DND-41 (cell line): ENCODE results near the gene RUNX1.

ENCODE experiments used
- ATAC-seq: fragments of 200-7000 bp; cut with Tn5 transposase; 3 replicates; pipeline ENCODE4 v1.9.1; 2021; ENCODE audit warnings: low read depth; ENCODE audit not compliant: insufficient read depth
- DNase-seq: peaks from one replicate; pipeline ENCODE4 v3.0.0-alpha.2; 2020
- H2AFZ ChIP-seq: 2 replicates; pipeline ENCODE4 v1.6.0; 2012; ENCODE audit warnings: low read depth, low read length
- H3K27ac ChIP-seq: 2 replicates; pipeline ENCODE4 v1.5.1; 2012; ENCODE audit warnings: low read length, inconsistent platforms
- H3K27me3 ChIP-seq: fragments of 200-600 bp; sonication (generic); 2 replicates; pipeline ENCODE4 v1.6.0; 2012; ENCODE audit warnings: low read length, mild to moderate bottlenecking, inconsistent platforms; ENCODE audit not compliant: insufficient read depth, poor library complexity
- H3K36me3 ChIP-seq: 2 replicates; pipeline ENCODE4 v1.5.1; 2012; ENCODE audit warnings: low read length, inconsistent platforms; ENCODE audit not compliant: insufficient read depth
- H3K4me1 ChIP-seq: 2 replicates; pipeline ENCODE4 v1.5.1; 2012; ENCODE audit warnings: mild to moderate bottlenecking, low read length; ENCODE audit not compliant: insufficient read depth
- H3K4me2 ChIP-seq: 2 replicates; pipeline ENCODE4 v1.6.0; 2012; ENCODE audit warnings: mild to moderate bottlenecking, moderate library complexity, low read length, inconsistent platforms; ENCODE audit not compliant: insufficient read depth
- H3K4me3 ChIP-seq, 2 experiments: fragments of 200-600 bp in 1 of 2; shearing (Covaris generic) in 1 of 2; 2 replicates each; pipeline ENCODE4 v1.5.1; 2012 to 2016; ENCODE audit warnings: inconsistent platforms in 2 of 2, low read length in 2 of 2, mild to moderate bottlenecking in 2 of 2, low read depth in 1 of 2, moderate library complexity in 1 of 2
- H3K79me2 ChIP-seq: 2 replicates; pipeline ENCODE4 v1.6.0; 2012; ENCODE audit warnings: low read length, inconsistent platforms; ENCODE audit not compliant: insufficient read depth
- H3K9ac ChIP-seq: 2 replicates; pipeline ENCODE4 v1.6.0; 2012; ENCODE audit warnings: low read depth, mild to moderate bottlenecking, inconsistent platforms, low read length, moderate library complexity
- H3K9me3 ChIP-seq: 2 replicates; pipeline ENCODE4 v1.5.1; 2012; ENCODE audit warnings: low read length, moderate library complexity, mild to moderate bottlenecking, inconsistent platforms; ENCODE audit not compliant: insufficient read depth, severe bottlenecking
- H4K20me1 ChIP-seq: 2 replicates; pipeline ENCODE4 v1.6.0; 2012; ENCODE audit warnings: low read length; ENCODE audit not compliant: insufficient read depth
- CTCF ChIP-seq: IDR thresholded peaks from 2 replicates; pipeline ENCODE4 v1.5.1; 2012; ENCODE audit warnings: borderline replicate concordance, low read length, moderate library complexity, mild to moderate bottlenecking; ENCODE audit not compliant: poor library complexity, severe bottlenecking; ENCODE audit errors: extremely low read depth
- EZH2 ChIP-seq: IDR thresholded peaks from 3 replicates; pipeline ENCODE4 v1.6.1; 2012; ENCODE audit warnings: borderline replicate concordance, low read depth, mild to moderate bottlenecking, moderate library complexity, low read length, inconsistent platforms; ENCODE audit not compliant: severe bottlenecking

RUNX1 gene

GRCh38 chr21:34974162-34974981 lies 74.7 kb downstream of the RUNX1 start:
- no peaks in the 10 kb centered on the region for H3K9me3 ChIP-seq
- H3K27me3 ChIP-seq: no peaks in the 10 kb centered on the region
- H3K36me3 ChIP-seq: peaks cover 39% of the 10 kb centered on the region
- H3K9ac ChIP-seq: peak overlapping the region; percentile 51
- peak; percentile 75 for DNase-seq
- H4K20me1 ChIP-seq: peaks cover 39% of the 10 kb centered on the region
- peak overlapping the region; percentile 84 for H3K27ac ChIP-seq
- peaks cover 100% of the 10 kb centered on the region for H3K79me2 ChIP-seq
- peak; percentile 85 for ATAC-seq
- peak overlapping the region; percentile 60 for H3K4me2 ChIP-seq
- TF ChIP-seq CTCF: no peak
- no peak for TF ChIP-seq EZH2
- H3K4me3 ChIP-seq: peak overlapping the region in 1 of 2 experiments; percentile 46; a peak in 2 of 4 replicates
- H2AFZ ChIP-seq: no peak overlapping the region
- H3K4me1 ChIP-seq: peaks cover 74% of the 10 kb centered on the region

- H3K4me1 ChIP-seq: peaks cover 67% of the 10 kb centered on the region
- DNase-seq (no peak), ATAC-seq (no peak)
- no peaks in the 10 kb centered on the region for H3K9me3 ChIP-seq
- H3K4me3 ChIP-seq: 0 out of 4 replicates have a peak overlapping the region, but pooled peaks of 1 of the 2 experiments have one; percentile 46
- H3K27me3 ChIP-seq: no peaks in the 10 kb centered on the region
- H4K20me1 ChIP-seq: peaks cover 39% of the 10 kb centered on the region
- TF ChIP-seq EZH2 (no peak), CTCF (no peak)
- H3K9ac ChIP-seq: peak overlapping the region; percentile 51
- peaks cover 41% of the 10 kb centered on the region for H3K36me3 ChIP-seq
- H3K27ac ChIP-seq: peak overlapping the region; percentile 84
- no peak overlapping the region for H2AFZ ChIP-seq
- peak overlapping the region; percentile 60 for H3K4me2 ChIP-seq
- H3K79me2 ChIP-seq: peaks cover 100% of the 10 kb centered on the region
Measured at GRCh38 chr21:34973685-34974084, 75.4 kb downstream of the RUNX1 start.

- no peak for ATAC-seq
- Histone ChIP-seq H4K20me1 (peaks cover 57% of the 10 kb centered on the region), H3K36me3 (peaks cover 52% of the 10 kb centered on the region), H3K79me2 (peaks cover 98% of the 10 kb centered on the region), H3K27me3 (no peaks in the 10 kb centered on the region), H3K9me3 (no peaks in the 10 kb centered on the region), H3K9ac (no peak overlapping the region), H3K27ac (no peak overlapping the region), H3K4me1 (peaks cover 48% of the 10 kb centered on the region), H3K4me3 (no peak overlapping the region), H2AFZ (no peak overlapping the region), H3K4me2 (no peak overlapping the region)
- TF ChIP-seq CTCF (no peak), EZH2 (no peak)
- DNase-seq: no peak
Measured at GRCh38 chr21:34971656-34972055, 77.4 kb downstream of the RUNX1 start.
